Hepatocyte (in vitro differentiated cells): Measurements from ENCODE around the gene PTPRH. TPM values are rescaled to one million over a fixed set of nuclear protein-coding genes. Genes with fewer than 3 reads are reported as not detected.
"Not testable (repeated sequence)": the region's sequence is repeated elsewhere in the genome, so short reads cannot be mapped to it uniquely, and the experiment has no call there.

Experiments
- DNase-seq: peaks from one replicate; pipeline ENCODE4 v3.0.0-alpha.2; 2016; ENCODE audit warnings: low spot score
- H2AFZ ChIP-seq: fragments of 200-600 bp; sonication (generic); 2 replicates; pipeline ENCODE4 v1.6.0; 2016; ENCODE audit warnings: antibody characterized with exemption, mild to moderate bottlenecking
- H3K27ac ChIP-seq: fragments of 200-600 bp; sonication (generic); 2 replicates; pipeline ENCODE4 v1.5.1; 2016; ENCODE audit warnings: mild to moderate bottlenecking
- H3K27me3 ChIP-seq: fragments of 200-600 bp; sonication (generic); 2 replicates; pipeline ENCODE4 v1.6.1; 2016
- H3K36me3 ChIP-seq: fragments of 200-600 bp; sonication (generic); replicated peaks from 2 replicates; pipeline ENCODE4 v1.5.1; 2016; ENCODE audit warnings: low read depth; ENCODE audit not compliant: insufficient read depth
- H3K4me1 ChIP-seq: fragments of 200-600 bp; sonication (generic); 2 replicates; pipeline ENCODE4 v1.5.1; 2016; ENCODE audit warnings: mild to moderate bottlenecking, moderate library complexity; ENCODE audit not compliant: insufficient read depth
- H3K4me2 ChIP-seq: fragments of 200-600 bp; sonication (generic); 2 replicates; pipeline ENCODE4 v1.6.0; 2016
- H3K4me3 ChIP-seq: fragments of 200-600 bp; sonication (generic); 2 replicates; pipeline ENCODE4 v1.5.1; 2016; ENCODE audit warnings: mild to moderate bottlenecking
- H3K79me2 ChIP-seq: fragments of 200-600 bp; sonication (generic); 2 replicates; pipeline ENCODE4 v1.6.0; 2017; ENCODE audit warnings: mild to moderate bottlenecking
- H3K9me2 ChIP-seq: fragments of 200-600 bp; sonication (generic); replicated peaks from 2 replicates; pipeline ENCODE4 v1.6.0; 2017; ENCODE audit warnings: mild to moderate bottlenecking; ENCODE audit not compliant: insufficient read depth
- H3K9me3 ChIP-seq: fragments of 200-600 bp; sonication (generic); 2 replicates; pipeline ENCODE4 v1.5.1; 2016; ENCODE audit warnings: low read depth, mild to moderate bottlenecking
- H4K20me1 ChIP-seq: fragments of 200-600 bp; sonication (generic); 2 replicates; pipeline ENCODE4 v1.6.0; 2016; ENCODE audit warnings: mild to moderate bottlenecking; ENCODE audit not compliant: insufficient read depth, poor library complexity, severe bottlenecking
- CTCF ChIP-seq: fragments of 200-600 bp; sonication (generic); IDR thresholded peaks from 2 replicates; pipeline ENCODE4 v1.5.1; 2016; ENCODE audit warnings: antibody characterized with exemption, mild to moderate bottlenecking; ENCODE audit not compliant: poor library complexity
- EZH2 ChIP-seq: fragments of 200-600 bp; sonication (generic); IDR thresholded peaks from 2 replicates; pipeline ENCODE4 v1.6.1; 2016; ENCODE audit warnings: antibody characterized with exemption, mild to moderate bottlenecking, borderline replicate concordance
- EZH2phosphoT487 ChIP-seq: fragments of 200-600 bp; sonication (generic); IDR thresholded peaks from one replicate; pipeline ENCODE4 v1.6.1; 2018; ENCODE audit warnings: antibody characterized with exemption, mild to moderate bottlenecking, low read depth, moderate library complexity; ENCODE audit not compliant: unreplicated experiment, severe bottlenecking
- WGBS: methylation state at CpG from one replicate; pipeline ENCODE4 v1.1.6; 2016; ENCODE audit warnings: low lambda C conversion rate; ENCODE audit errors: missing lambda C conversion rate; 5-methylcytosine and 5-hydroxymethylcytosine counted together
- polyA plus RNA-seq: library from polyadenylated mRNA; unstranded; fragments of >200 nt; fragmentation: Nextera tagmentation; extraction: Ambion mirVana; gene quantifications from 2 replicates; pipeline ENCODE4 v1.2.1, GENCODE V29; 2016
- total RNA-seq: library from RNA; depleted of rRNA; stranded (reverse); fragments of >200 nt; gene quantifications from 2 replicates; pipeline ENCODE4 v1.2.3, GENCODE V29; 2014

PTPRH gene
- total and polyA plus RNA-seq, 2 experiments from 2014 or later, result 7.3 to 30.9 TPM

GRCh38 chr19:55173186-55173713 lies 36.1 kb downstream of the PTPRH start:
- peak overlapping the region; percentile 49 for H3K4me3 ChIP-seq
- 4% methylated on average over 8 of the region's 32 CpGs for WGBS
- no peaks in the 10 kb centered on the region for H3K9me2 ChIP-seq
- no peaks in the 10 kb centered on the region for H3K9me3 ChIP-seq
- H4K20me1 ChIP-seq, result no peaks in the 10 kb centered on the region
- H2AFZ ChIP-seq, result peak overlapping the region; percentile 74
- peak overlapping the region; percentile 88 for H3K4me2 ChIP-seq
- peaks cover 85% of the 10 kb centered on the region for H3K27me3 ChIP-seq
- peaks cover 7% of the 10 kb centered on the region for H3K4me1 ChIP-seq
- no peaks in the 10 kb centered on the region for H3K36me3 ChIP-seq
- DNase-seq, result no peak
- no peak for TF ChIP-seq EZH2phosphoT487
- no peak for TF ChIP-seq EZH2
- TF ChIP-seq CTCF, result no peak
- no peaks in the 10 kb centered on the region for H3K79me2 ChIP-seq
- no peak overlapping the region for H3K27ac ChIP-seq

DNA sequence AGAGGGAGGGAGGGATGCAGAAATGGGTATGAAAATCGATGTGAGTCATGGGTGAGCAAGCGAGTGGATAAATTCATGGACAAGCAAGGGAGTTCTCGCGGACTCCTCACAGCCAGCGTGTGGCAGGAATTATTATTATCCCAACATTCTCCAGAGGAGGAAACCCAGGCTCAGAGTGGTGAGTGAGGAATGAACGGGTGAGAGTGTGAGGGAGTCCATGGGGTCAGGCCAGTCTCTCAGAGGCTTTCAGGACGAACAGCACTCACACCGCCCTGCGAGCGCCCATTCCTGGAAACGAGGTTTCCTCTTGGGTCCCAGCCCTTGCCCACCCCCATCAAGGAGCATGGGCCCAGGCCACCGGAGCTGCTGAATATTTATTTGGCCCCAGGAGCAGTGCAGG lies 36.6 kb downstream of the PTPRH start:
- Histone ChIP-seq H3K4me3 (no peak overlapping the region), H3K27ac (no peak overlapping the region)
- WGBS, result 23% methylated on average over 12 of the region's 12 CpGs

DNA sequence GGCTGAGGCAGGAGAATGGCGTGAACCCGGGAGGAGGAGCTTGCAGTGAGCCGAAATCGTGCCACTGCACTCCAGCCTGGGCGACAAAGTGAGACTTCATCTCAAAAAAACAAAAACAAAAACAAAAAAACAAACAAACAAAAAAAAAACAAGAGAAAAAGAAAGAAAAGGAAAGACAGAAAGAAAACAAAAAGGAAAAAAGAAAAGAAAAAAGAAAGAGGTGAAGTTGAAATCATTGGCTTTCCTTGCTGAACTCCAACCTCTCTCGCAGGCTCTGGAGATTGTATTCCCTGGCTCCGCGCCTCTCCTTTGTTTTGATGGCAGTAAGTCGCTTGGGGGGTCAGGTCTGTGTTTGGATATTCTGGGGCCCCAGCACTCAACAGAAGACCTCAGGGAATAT lies 37.0 kb downstream of the PTPRH start:
- not testable (repeated sequence) for H3K4me2 ChIP-seq, H4K20me1 ChIP-seq, H3K9me2 ChIP-seq, H3K27ac ChIP-seq, H3K9me3 ChIP-seq, DNase-seq, H3K4me1 ChIP-seq, H3K79me2 ChIP-seq, H3K4me3 ChIP-seq, H3K36me3 ChIP-seq, H2AFZ ChIP-seq
- WGBS, result 74% methylated on average over 9 of the region's 9 CpGs
- H3K27me3 ChIP-seq, result peaks cover 76% of the 10 kb centered on the region

More for the DNA sequence above, 36.6 kb downstream of the PTPRH start:
- Histone ChIP-seq H3K4me2 (no peak overlapping the region), H3K36me3 (no peaks in the 10 kb centered on the region), H2AFZ (no peak overlapping the region), H4K20me1 (no peaks in the 10 kb centered on the region), H3K4me1 (peaks cover 7% of the 10 kb centered on the region), H3K9me3 (no peaks in the 10 kb centered on the region), H3K27me3 (peaks cover 80% of the 10 kb centered on the region), H3K9me2 (no peaks in the 10 kb centered on the region), H3K79me2 (no peaks in the 10 kb centered on the region)
- TF ChIP-seq EZH2phosphoT487 (peak; percentile 39), EZH2 (no peak)
- no peak for DNase-seq

GRCh38 chr19:55171440-55171839 lies 37.9 kb downstream of the PTPRH start:
- H2AFZ ChIP-seq, result no peak overlapping the region
- no peaks in the 10 kb centered on the region for H4K20me1 ChIP-seq
- H3K79me2 ChIP-seq, result no peaks in the 10 kb centered on the region
- peaks cover 10% of the 10 kb centered on the region for H3K4me1 ChIP-seq
- peaks cover 67% of the 10 kb centered on the region for H3K27me3 ChIP-seq
- no peak overlapping the region for H3K4me3 ChIP-seq
- TF ChIP-seq EZH2phosphoT487 (no peak), EZH2 (no peak), CTCF (no peak)
- H3K9me3 ChIP-seq, result no peaks in the 10 kb centered on the region
- WGBS, result 79% methylated on average over 5 of the region's 5 CpGs
- no peak overlapping the region for H3K4me2 ChIP-seq
- DNase-seq, result no peak
- H3K27ac ChIP-seq, result no peak overlapping the region
- H3K9me2 ChIP-seq, result no peaks in the 10 kb centered on the region
- H3K36me3 ChIP-seq, result no peaks in the 10 kb centered on the region
